Cardiac muscle cell (in vitro differentiated cells and primary cell): ENCODE measurements around the gene ITIH4. TPM values are rescaled to one million over a fixed set of nuclear protein-coding genes. Genes with fewer than 3 reads are reported as not detected.

ENCODE experiments used
- DNase-seq, 2 donors: peaks; one replicate each; pipeline versions ENCODE4 v3.0.0 to v3.0.0-alpha.2; 2010 to 2017; ENCODE audit warnings: low read depth in 1 of 2, low spot score in 1 of 2
- H3K27ac ChIP-seq: fragments of 200-600 bp; sonication (generic); 2 replicates; pipeline ENCODE4 v1.5.1; 2016
- H3K27me3 ChIP-seq: fragments of 200-600 bp; sonication (generic); 2 replicates; pipeline ENCODE4 v1.6.0; 2016; ENCODE audit warnings: control low read depth
- H3K36me3 ChIP-seq: fragments of 200-600 bp; sonication (generic); 2 replicates; pipeline ENCODE4 v1.5.1; 2016; ENCODE audit warnings: control low read depth
- H3K4me1 ChIP-seq: fragments of 200-600 bp; sonication (generic); 2 replicates; pipeline ENCODE4 v1.8.1; 2017; ENCODE audit warnings: low read depth, mild to moderate bottlenecking, mixed run types
- H3K4me3 ChIP-seq: fragments of 200-600 bp; sonication (generic); 2 replicates; pipeline ENCODE4 v1.5.1; 2016; ENCODE audit warnings: mild to moderate bottlenecking
- H3K9me3 ChIP-seq: fragments of 200-600 bp; sonication (generic); 2 replicates; pipeline ENCODE4 v1.5.1; 2017; ENCODE audit warnings: low read depth, mild to moderate bottlenecking, control low read depth
- CTCF ChIP-seq: IDR thresholded peaks from 2 replicates; pipeline ENCODE4 v1.5.1; 2012; ENCODE audit warnings: low read depth, mild to moderate bottlenecking, low read length
- polyA plus RNA-seq: library from polyadenylated mRNA; unstranded; fragments of >200 nt; fragmentation: Nextera tagmentation; extraction: Ambion mirVana; gene quantifications from 2 replicates; pipeline ENCODE4 v1.2.1, GENCODE V29; 2016
- total RNA-seq: library from RNA; depleted of rRNA; stranded (reverse); fragments of >200 nt; gene quantifications from 2 replicates; pipeline ENCODE4 v1.2.3, GENCODE V29; 2016

ITIH4 gene
- total and polyA plus RNA-seq, 2 experiments from 2014 or later: 2.0 to 2.9 TPM

DNA sequence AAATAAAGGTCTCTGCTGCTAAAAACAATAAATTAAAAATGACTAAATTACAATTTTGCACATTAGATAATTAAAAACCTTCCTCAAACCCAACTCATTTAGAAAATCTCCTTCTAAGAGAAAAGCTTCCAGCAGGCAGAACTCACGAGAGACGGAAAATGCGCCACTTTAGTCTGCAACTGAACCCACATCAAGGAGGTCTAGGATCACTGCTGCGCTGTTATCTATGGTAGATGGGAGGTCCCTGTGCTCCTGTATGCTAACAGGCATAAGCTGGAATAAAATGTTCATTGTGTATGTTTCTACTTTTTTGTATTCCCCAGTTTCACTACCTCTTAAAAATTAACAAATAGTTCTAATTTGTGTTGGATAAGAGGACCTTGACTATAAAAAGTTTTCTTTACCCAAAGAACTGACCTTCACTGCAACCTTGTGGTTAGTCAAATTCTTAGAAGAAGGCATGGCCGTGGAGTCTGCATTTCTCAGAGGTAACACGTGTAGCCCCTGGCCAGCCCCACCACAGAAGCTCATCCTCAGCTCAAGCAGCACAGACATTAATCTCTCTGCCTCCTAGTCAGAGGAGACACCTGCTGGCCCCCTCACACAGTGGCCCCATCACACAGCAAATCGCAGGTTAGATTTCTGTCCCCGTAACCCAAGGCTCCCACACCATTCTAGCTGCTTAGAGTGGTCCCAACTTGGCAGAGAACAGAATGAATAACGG is 44.6 kb upstream of the ITIH4 start:
- H3K27ac ChIP-seq: no peak overlapping the region
- no peaks in the 10 kb centered on the region for H3K27me3 ChIP-seq
- no peak overlapping the region for H3K4me3 ChIP-seq
- H3K36me3 ChIP-seq: no peaks in the 10 kb centered on the region
- no peak for TF ChIP-seq CTCF
- no peaks in the 10 kb centered on the region for H3K9me3 ChIP-seq
- no peak for DNase-seq
- H3K4me1 ChIP-seq: no peaks in the 10 kb centered on the region

DNA sequence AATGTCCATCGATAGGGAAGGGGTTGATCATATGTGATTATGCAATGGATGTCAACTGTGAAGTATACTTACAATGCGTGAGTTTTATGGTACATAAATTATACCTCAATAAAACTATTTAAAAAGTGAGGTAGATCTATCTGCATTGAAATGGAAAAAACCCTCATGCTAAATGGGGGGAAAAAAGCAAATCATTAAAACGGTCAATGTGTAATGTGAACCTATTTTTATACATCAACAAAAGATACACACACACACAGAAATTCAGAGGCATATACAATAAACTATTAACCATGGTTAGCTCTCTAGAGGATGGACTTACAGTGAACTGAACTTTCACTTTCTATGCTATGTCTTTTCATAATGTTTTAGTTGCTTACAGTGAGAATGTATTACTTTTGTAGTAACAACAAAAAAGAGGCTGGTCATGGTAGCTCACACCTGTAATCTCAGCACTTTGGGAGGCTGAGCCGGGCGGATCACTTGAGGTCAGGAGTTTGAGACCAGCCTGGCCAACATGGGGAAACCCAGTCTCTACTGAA is 43.8 kb upstream of the ITIH4 start:
- TF ChIP-seq CTCF: no peak
- Histone ChIP-seq H3K36me3 (no peaks in the 10 kb centered on the region), H3K9me3 (no peaks in the 10 kb centered on the region), H3K27ac (no peak overlapping the region), H3K4me1 (no peaks in the 10 kb centered on the region), H3K27me3 (no peaks in the 10 kb centered on the region), H3K4me3 (no peak overlapping the region)
- no peak for DNase-seq

- no peaks in the 10 kb centered on the region for H3K36me3 ChIP-seq
- H3K4me1 ChIP-seq: no peaks in the 10 kb centered on the region
- H3K27me3 ChIP-seq: no peaks in the 10 kb centered on the region
- no peak overlapping the region for H3K4me3 ChIP-seq
- no peak overlapping the region for H3K27ac ChIP-seq
- peak in 1 of 2 donors; percentile 65 for DNase-seq
- TF ChIP-seq CTCF: no peak
- H3K9me3 ChIP-seq: no peaks in the 10 kb centered on the region
Observed at GRCh38 chr3:52873433-52874159, 43.1 kb upstream of the ITIH4 start.

DNA sequence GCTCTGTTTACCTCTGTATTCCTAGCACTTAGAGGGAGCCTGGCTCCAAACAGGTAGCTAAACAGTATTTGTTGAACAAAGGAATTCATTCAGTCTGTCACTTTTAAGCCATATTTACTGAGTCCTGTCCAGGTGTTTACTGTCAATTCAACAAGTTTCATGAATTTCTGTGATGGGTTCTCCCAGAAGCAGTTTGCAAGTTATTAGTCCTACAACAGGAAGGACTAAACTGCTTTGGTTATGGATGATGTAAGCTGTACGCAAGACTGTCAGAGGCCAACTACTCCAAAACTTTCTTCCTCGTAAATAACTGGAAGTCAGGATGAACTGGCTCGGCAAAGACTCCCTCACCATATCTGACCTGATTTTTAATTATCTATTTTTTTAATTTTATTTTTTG is 41.8 kb upstream of the ITIH4 start:
- no peak overlapping the region for H3K27ac ChIP-seq
- no peaks in the 10 kb centered on the region for H3K4me1 ChIP-seq

GRCh38 chr3:52871761-52872160 is 41.3 kb upstream of the ITIH4 start:
- no peaks in the 10 kb centered on the region for H3K27me3 ChIP-seq
- DNase-seq: no peak
- H3K4me3 ChIP-seq: no peak overlapping the region
- H3K4me1 ChIP-seq: no peaks in the 10 kb centered on the region
- no peak overlapping the region for H3K27ac ChIP-seq
- no peak for TF ChIP-seq CTCF
- H3K36me3 ChIP-seq: no peaks in the 10 kb centered on the region
- H3K9me3 ChIP-seq: no peaks in the 10 kb centered on the region

More for the DNA sequence above, 41.8 kb upstream of the ITIH4 start:
- no peak for DNase-seq
- TF ChIP-seq CTCF: no peak
- no peaks in the 10 kb centered on the region for H3K27me3 ChIP-seq
- H3K4me3 ChIP-seq: no peak overlapping the region
- no peaks in the 10 kb centered on the region for H3K9me3 ChIP-seq
- no peaks in the 10 kb centered on the region for H3K36me3 ChIP-seq
